Activated naive CD4-positive, alpha-beta T cell treated with anti-CD3 and anti-CD28 coated beads, Interleukin-2, amount 50 U/mL, for 24 hours (primary cell): ENCODE results near the gene NAV2.
A peak's percentile ranks its signal among the peaks of the same experiment; 100 is the strongest.

Experiments used
- H3K27ac Mint-ChIP-seq: one replicate; pipeline ENCODE4 v1.8.0; 2021; ENCODE audit warnings: mild to moderate bottlenecking, mixed read lengths
- H3K27me3 Mint-ChIP-seq: one replicate; pipeline ENCODE4 v1.8.0; 2021; ENCODE audit warnings: mixed read lengths
- H3K36me3 Mint-ChIP-seq: one replicate; pipeline ENCODE4 v1.8.0; 2021; ENCODE audit warnings: mixed read lengths
- H3K4me1 Mint-ChIP-seq: one replicate; pipeline ENCODE4 v1.8.0; 2021; ENCODE audit warnings: mixed read lengths
- H3K4me3 Mint-ChIP-seq: one replicate; pipeline ENCODE4 v1.8.0; 2021; ENCODE audit warnings: mild to moderate bottlenecking, mixed read lengths
- H3K9me3 Mint-ChIP-seq: one replicate; pipeline ENCODE4 v1.8.0; 2021; ENCODE audit warnings: mixed read lengths

The NAV2 gene

GRCh38 chr11:19712281-19713195, at the start of gene NAV2:
TSS of gene NAV2 (plus strand) at chr11:19712837. CDS start at chr11:19713696, 859 bp downstream.
- H3K9me3 Mint-ChIP-seq = no peaks in the 10 kb centered on the region
- peak within 1 kb of the TSS; percentile 80 for H3K27ac Mint-ChIP-seq
- H3K27me3 Mint-ChIP-seq = peaks cover 19% of the 10 kb centered on the region
- H3K36me3 Mint-ChIP-seq = no peaks in the 10 kb centered on the region
- peak within 1 kb of the TSS; percentile 90 for H3K4me3 Mint-ChIP-seq
- peaks cover 26% of the 10 kb centered on the region for H3K4me1 Mint-ChIP-seq

- peaks cover 3% of the 10 kb centered on the region for H3K27me3 Mint-ChIP-seq
- no peaks in the 10 kb centered on the region for H3K36me3 Mint-ChIP-seq
- H3K4me1 Mint-ChIP-seq = no peaks in the 10 kb centered on the region
- no peaks in the 10 kb centered on the region for H3K9me3 Mint-ChIP-seq
- no peak overlapping the region for H3K4me3 Mint-ChIP-seq
- no peak overlapping the region for H3K27ac Mint-ChIP-seq
These were observed 49.4 kb upstream of the NAV2 start for GRCh38 chr11:19663206-19663605.

- Mint-ChIP-seq H3K27ac (no peak overlapping the region), H3K4me1 (no peaks in the 10 kb centered on the region), H3K36me3 (no peaks in the 10 kb centered on the region), H3K4me3 (no peak overlapping the region), H3K27me3 (peaks cover 3% of the 10 kb centered on the region), H3K9me3 (no peaks in the 10 kb centered on the region)
These were observed 47.6 kb upstream of the NAV2 start for GRCh38 chr11:19664886-19665548.

GRCh38 chr11:19666951-19667350, 45.7 kb upstream of the NAV2 start:
- Mint-ChIP-seq H3K27me3 (peaks cover 3% of the 10 kb centered on the region), H3K9me3 (no peaks in the 10 kb centered on the region)

GRCh38 chr11:19669511-19669910, 43.1 kb upstream of the NAV2 start:
- H3K27ac Mint-ChIP-seq = no peak overlapping the region
- no peaks in the 10 kb centered on the region for H3K36me3 Mint-ChIP-seq
- H3K27me3 Mint-ChIP-seq = no peaks in the 10 kb centered on the region
- H3K9me3 Mint-ChIP-seq = no peaks in the 10 kb centered on the region
- no peak overlapping the region for H3K4me3 Mint-ChIP-seq
- H3K4me1 Mint-ChIP-seq = no peaks in the 10 kb centered on the region

More at GRCh38 chr11:19666951-19667350, 45.7 kb upstream of the NAV2 start:
- Mint-ChIP-seq H3K36me3 (no peaks in the 10 kb centered on the region), H3K27ac (no peak overlapping the region), H3K4me1 (no peaks in the 10 kb centered on the region), H3K4me3 (no peak overlapping the region)

- H3K9me3 Mint-ChIP-seq = no peaks in the 10 kb centered on the region
- H3K36me3 Mint-ChIP-seq = no peaks in the 10 kb centered on the region
- no peaks in the 10 kb centered on the region for H3K4me1 Mint-ChIP-seq
- H3K27me3 Mint-ChIP-seq = no peaks in the 10 kb centered on the region
- H3K27ac Mint-ChIP-seq = no peak overlapping the region
- H3K4me3 Mint-ChIP-seq = no peak overlapping the region
These were observed 42.4 kb upstream of the NAV2 start for GRCh38 chr11:19670030-19670791.

GRCh38 chr11:19672586-19673206, 39.9 kb upstream of the NAV2 start:
- Mint-ChIP-seq H3K4me1 (no peaks in the 10 kb centered on the region), H3K27me3 (no peaks in the 10 kb centered on the region), H3K9me3 (no peaks in the 10 kb centered on the region), H3K36me3 (no peaks in the 10 kb centered on the region), H3K27ac (no peak overlapping the region), H3K4me3 (no peak overlapping the region)

GRCh38 chr11:19673924-19674729, 38.5 kb upstream of the NAV2 start:
- H3K4me1 Mint-ChIP-seq = no peaks in the 10 kb centered on the region
- H3K9me3 Mint-ChIP-seq = no peaks in the 10 kb centered on the region
- H3K27ac Mint-ChIP-seq = no peak overlapping the region
- no peak overlapping the region for H3K4me3 Mint-ChIP-seq
- no peaks in the 10 kb centered on the region for H3K27me3 Mint-ChIP-seq
- H3K36me3 Mint-ChIP-seq = no peaks in the 10 kb centered on the region

GRCh38 chr11:19674836-19675235, 37.8 kb upstream of the NAV2 start:
- H3K9me3 Mint-ChIP-seq = no peaks in the 10 kb centered on the region
- H3K36me3 Mint-ChIP-seq = no peaks in the 10 kb centered on the region
- no peaks in the 10 kb centered on the region for H3K4me1 Mint-ChIP-seq
- no peak overlapping the region for H3K27ac Mint-ChIP-seq
- H3K4me3 Mint-ChIP-seq = no peak overlapping the region
- H3K27me3 Mint-ChIP-seq = no peaks in the 10 kb centered on the region

GRCh38 chr11:19675397-19675796, 37.2 kb upstream of the NAV2 start:
- no peaks in the 10 kb centered on the region for H3K9me3 Mint-ChIP-seq
- H3K4me1 Mint-ChIP-seq = no peaks in the 10 kb centered on the region
- H3K36me3 Mint-ChIP-seq = no peaks in the 10 kb centered on the region
- H3K27me3 Mint-ChIP-seq = no peaks in the 10 kb centered on the region
- no peak overlapping the region for H3K27ac Mint-ChIP-seq
- H3K4me3 Mint-ChIP-seq = no peak overlapping the region

- no peaks in the 10 kb centered on the region for H3K9me3 Mint-ChIP-seq
- no peak overlapping the region for H3K27ac Mint-ChIP-seq
- no peaks in the 10 kb centered on the region for H3K36me3 Mint-ChIP-seq
- H3K27me3 Mint-ChIP-seq = no peaks in the 10 kb centered on the region
- H3K4me3 Mint-ChIP-seq = no peak overlapping the region
- H3K4me1 Mint-ChIP-seq = no peaks in the 10 kb centered on the region
These were observed 35.9 kb upstream of the NAV2 start for GRCh38 chr11:19676475-19677380.

- Mint-ChIP-seq H3K27ac (no peak overlapping the region), H3K27me3 (no peaks in the 10 kb centered on the region), H3K4me1 (no peaks in the 10 kb centered on the region), H3K36me3 (no peaks in the 10 kb centered on the region), H3K4me3 (no peak overlapping the region), H3K9me3 (no peaks in the 10 kb centered on the region)
These were observed 35.1 kb upstream of the NAV2 start for GRCh38 chr11:19677381-19678080.

GRCh38 chr11:19679952-19680828, 32.4 kb upstream of the NAV2 start:
- no peak overlapping the region for H3K27ac Mint-ChIP-seq
- H3K4me3 Mint-ChIP-seq = no peak overlapping the region
- H3K27me3 Mint-ChIP-seq = peaks cover 4% of the 10 kb centered on the region
- no peaks in the 10 kb centered on the region for H3K9me3 Mint-ChIP-seq
- H3K36me3 Mint-ChIP-seq = no peaks in the 10 kb centered on the region
- H3K4me1 Mint-ChIP-seq = no peaks in the 10 kb centered on the region
